Gastroesophageal sphincter (tissue), 4 donors: Measurements from ENCODE around the gene AATF. TPM values are rescaled to one million over a fixed set of nuclear protein-coding genes. Genes with fewer than 3 reads are reported as not detected.
"Not testable (repeated sequence)": the region's sequence is repeated elsewhere in the genome, so short reads cannot be mapped to it uniquely, and the experiment has no call there.

Source experiments
- ATAC-seq: fragments of 150-250 bp; one replicate; pipeline ENCODE4 v1.9.1; 2016; ENCODE audit warnings: mild to moderate bottlenecking, moderate library complexity
- H3K27ac ChIP-seq, 4 donors: fragments of 200-600 bp; sonication (generic) in 3 of 4; 1 replicate in 3 of 4; 2 replicates in 1 of 4; pipeline ENCODE4 v1.5.1; 2016 to 2019
- H3K27me3 ChIP-seq: fragments of 200-600 bp; sonication (generic); one replicate; pipeline ENCODE4 v1.5.1; 2019
- H3K36me3 ChIP-seq, 2 donors: fragments of 200-600 bp; sonication (generic); one replicate each; pipeline ENCODE4 v1.5.1; 2019; ENCODE audit warnings: control low read depth in 1 of 2
- H3K4me1 ChIP-seq, 3 donors: fragments of 200-600 bp; sonication (generic); 1 replicate in 2 of 3; 2 replicates in 1 of 3; pipeline ENCODE4 v1.5.1; 2016 to 2019; ENCODE audit warnings: control low read depth in 2 of 3
- H3K4me3 ChIP-seq, 2 donors: fragments of 200-600 bp; sonication (generic); one replicate each; pipeline ENCODE4 v1.5.1; 2019; ENCODE audit warnings: mild to moderate bottlenecking in 1 of 2, moderate library complexity in 1 of 2
- H3K9me3 ChIP-seq, 3 donors: fragments of 200-600 bp; sonication (generic); one replicate each; pipeline ENCODE4 v1.5.1; 2017 to 2019; ENCODE audit warnings: control low read depth in 2 of 3
- CTCF ChIP-seq, 4 experiments: fragments of 200-600 bp in 2 of 4; fragments of 450-650 bp in 2 of 4; sonication (generic) in 1 of 4; IDR thresholded peaks; one replicate each; pipeline ENCODE4 v1.5.1; 2017 to 2019; ENCODE audit warnings: antibody characterized with exemption in 4 of 4, mild to moderate bottlenecking in 2 of 4, moderate library complexity in 2 of 4
- EP300 ChIP-seq: sonication (generic); formaldehyde crosslinking; IDR thresholded peaks from one replicate; pipeline ENCODE4 v1.6.1; 2017; ENCODE audit warnings: antibody characterized with exemption, mild to moderate bottlenecking
- POLR2A ChIP-seq, 2 donors: fragments of 450-650 bp; IDR thresholded peaks; one replicate each; pipeline ENCODE4 v1.6.1; 2017; ENCODE audit warnings: antibody characterized with exemption in 2 of 2, mild to moderate bottlenecking in 2 of 2, moderate library complexity in 1 of 2
- POLR2AphosphoS5 ChIP-seq: sonication (generic); formaldehyde crosslinking; IDR thresholded peaks from one replicate; pipeline ENCODE4 v1.6.1; 2017; ENCODE audit warnings: antibody characterized with exemption
- WGBS, 2 donors: methylation state at CpG; one replicate each; pipeline ENCODE4 v1.1.5; 2018; ENCODE audit warnings: low coverage in 1 of 2; 5-methylcytosine and 5-hydroxymethylcytosine counted together
- total RNA-seq, 4 donors: library from RNA; depleted of rRNA; stranded (reverse); fragments of >200 nt; gene quantifications; one replicate each; pipeline ENCODE4 v1.1.0, GENCODE V29; 2016

AATF gene
- total RNA-seq, 4 donors from 2014 or later, result 36.1 to 45.1 (median 38.5) TPM

- no peak for TF ChIP-seq CTCF (IDR thresholded peaks at IDR 0.05)
- no peak for TF ChIP-seq POLR2A (IDR thresholded peaks at IDR 0.05)
- no peak for TF ChIP-seq EP300
These were observed 117.8 kb downstream of the AATF start for GRCh38 chr17:37066322-37067255.

GRCh38 chr17:37067555-37068111 is 118.9 kb downstream of the AATF start:
- no peaks in the 10 kb centered on the region for H3K36me3 ChIP-seq
- TF ChIP-seq POLR2AphosphoS5 (no peak), EP300 (no peak), CTCF (IDR thresholded peaks at IDR 0.05) (no peak), POLR2A (IDR thresholded peaks at IDR 0.05) (no peak)
- no peak overlapping the region for H3K4me3 ChIP-seq
- no peak overlapping the region for H3K27ac ChIP-seq
- ATAC-seq, result peak; percentile 58
- peaks cover 0 to 13% (median 0%) of the 10 kb centered on the region in 3 donors for H3K9me3 ChIP-seq
- 85 to 90% methylated on average over 2 to 8 of the region's 13 CpGs for WGBS, 2 donors
- peaks cover 45% of the 10 kb centered on the region for H3K27me3 ChIP-seq
- no peaks in the 10 kb centered on the region for H3K4me1 ChIP-seq

More at GRCh38 chr17:37066322-37067255, 117.8 kb downstream of the AATF start:
- Histone ChIP-seq H3K9me3 (peaks cover 0 to 13% (median 0%) of the 10 kb centered on the region in 3 donors), H3K4me1 (no peaks in the 10 kb centered on the region), H3K27me3 (peaks cover 45% of the 10 kb centered on the region), H3K36me3 (no peaks in the 10 kb centered on the region), H3K4me3 (no peak overlapping the region), H3K27ac (no peak overlapping the region)
- no peak for ATAC-seq
- WGBS, 2 donors, result 48 to 100% methylated on average over 1 to 12 of the region's 25 CpGs

- no peaks in the 10 kb centered on the region for H3K36me3 ChIP-seq
- H3K27ac ChIP-seq, result no peak overlapping the region
- ATAC-seq, result no peak
- H3K4me3 ChIP-seq, result no peak overlapping the region
- TF ChIP-seq EP300 (no peak), POLR2AphosphoS5 (no peak), CTCF (IDR thresholded peaks at IDR 0.05) (no peak), POLR2A (IDR thresholded peaks at IDR 0.05) (no peak)
- 49 to 64% methylated on average over 2 to 9 of the region's 10 CpGs for WGBS, 2 donors
- peaks cover 0 to 13% (median 0%) of the 10 kb centered on the region in 3 donors for H3K9me3 ChIP-seq
- H3K27me3 ChIP-seq, result peaks cover 45% of the 10 kb centered on the region
- H3K4me1 ChIP-seq, result no peaks in the 10 kb centered on the region
These were observed 119.5 kb downstream of the AATF start for GRCh38 chr17:37068266-37068665.

GRCh38 chr17:37069087-37069486 is 120.3 kb downstream of the AATF start:
- Histone ChIP-seq H3K9me3 (peaks cover 0 to 13% (median 0%) of the 10 kb centered on the region in 3 donors), H3K27me3 (peaks cover 45% of the 10 kb centered on the region), H3K4me3 (no peak overlapping the region), H3K36me3 (no peaks in the 10 kb centered on the region), H3K4me1 (no peaks in the 10 kb centered on the region), H3K27ac (no peak overlapping the region)
- WGBS, 2 donors, result 93 to 94% methylated on average over 2 to 3 of the region's 3 CpGs
- ATAC-seq, result no peak
- no peak for TF ChIP-seq EP300
- no peak for TF ChIP-seq CTCF (IDR thresholded peaks at IDR 0.05)
- TF ChIP-seq POLR2AphosphoS5, result no peak
- no peak for TF ChIP-seq POLR2A (IDR thresholded peaks at IDR 0.05)

GRCh38 chr17:37073464-37073863 is 124.7 kb downstream of the AATF start:
- H3K4me3 ChIP-seq, H3K27ac ChIP-seq, H3K27me3 ChIP-seq, H3K4me1 ChIP-seq, ATAC-seq, H3K36me3 ChIP-seq: not testable (repeated sequence)
- peaks cover 0 to 11% (median 0%) of the 10 kb centered on the region in 3 donors for H3K9me3 ChIP-seq
- WGBS, 2 donors, result 52 to 70% methylated on average over 3 of the region's 3 CpGs
